ENCODE results near the gene LGI2.

GRCh38 chr4:25050370-25051078 is 19.8 kb upstream of the LGI2 start:
- TF ChIP-seq, protein P1, sequence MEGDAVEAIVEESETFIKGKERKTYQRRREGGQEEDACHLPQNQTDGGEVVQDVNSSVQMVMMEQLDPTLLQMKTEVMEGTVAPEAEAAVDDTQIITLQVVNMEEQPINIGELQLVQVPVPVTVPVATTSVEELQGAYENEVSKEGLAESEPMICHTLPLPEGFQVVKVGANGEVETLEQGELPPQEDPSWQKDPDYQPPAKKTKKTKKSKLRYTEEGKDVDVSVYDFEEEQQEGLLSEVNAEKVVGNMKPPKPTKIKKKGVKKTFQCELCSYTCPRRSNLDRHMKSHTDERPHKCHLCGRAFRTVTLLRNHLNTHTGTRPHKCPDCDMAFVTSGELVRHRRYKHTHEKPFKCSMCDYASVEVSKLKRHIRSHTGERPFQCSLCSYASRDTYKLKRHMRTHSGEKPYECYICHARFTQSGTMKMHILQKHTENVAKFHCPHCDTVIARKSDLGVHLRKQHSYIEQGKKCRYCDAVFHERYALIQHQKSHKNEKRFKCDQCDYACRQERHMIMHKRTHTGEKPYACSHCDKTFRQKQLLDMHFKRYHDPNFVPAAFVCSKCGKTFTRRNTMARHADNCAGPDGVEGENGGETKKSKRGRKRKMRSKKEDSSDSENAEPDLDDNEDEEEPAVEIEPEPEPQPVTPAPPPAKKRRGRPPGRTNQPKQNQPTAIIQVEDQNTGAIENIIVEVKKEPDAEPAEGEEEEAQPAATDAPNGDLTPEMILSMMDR (IDR thresholded peaks at IDR 0.05), result no peak
- TF ChIP-seq POLR2A (IDR thresholded peaks at IDR 0.05) (no peak), EP300 (IDR thresholded peaks at IDR 0.05) (no peak)
